Measurements from ENCODE around the gene MEX3B.

MEX3B gene

DNA sequence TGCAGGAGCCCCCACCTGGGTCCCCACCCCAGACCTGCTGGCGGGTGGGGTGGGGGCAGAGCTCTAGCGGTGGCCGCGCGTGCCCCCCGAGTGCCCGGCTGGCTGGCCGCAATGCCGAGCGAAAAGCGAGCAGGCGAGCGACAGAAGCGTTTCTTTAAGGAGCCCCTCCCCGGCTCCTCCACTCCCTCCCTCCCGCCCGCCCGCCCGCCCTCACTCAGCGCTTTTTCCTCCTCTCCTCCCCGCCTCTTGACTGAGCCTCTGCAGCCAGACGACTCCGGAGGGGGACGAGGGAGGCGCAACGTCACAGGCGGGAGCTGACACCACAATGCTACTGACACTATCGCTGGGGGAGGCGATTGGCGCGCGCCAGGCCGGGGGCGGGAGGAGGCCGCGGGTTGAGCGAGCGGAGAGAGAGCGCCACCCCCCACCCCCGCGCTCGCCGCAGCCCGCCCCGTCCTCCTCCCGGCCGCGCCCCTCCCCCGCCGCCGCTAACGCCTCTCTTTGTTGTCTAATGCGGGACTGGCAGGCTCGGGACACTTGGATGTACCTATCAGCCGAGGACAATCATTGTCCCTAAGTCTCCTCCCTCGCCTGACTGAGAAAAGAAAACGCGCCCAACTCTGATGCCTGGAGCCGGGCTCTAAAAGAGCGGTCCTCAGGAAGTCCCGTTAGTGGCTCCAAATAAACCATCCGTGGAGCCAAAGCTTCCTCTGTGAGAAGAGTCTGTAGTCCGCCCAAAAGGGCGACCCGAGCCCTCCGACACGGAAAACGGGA lies at the start of gene MEX3B:
MEX3B (minus strand) TSS at position 127 of the 774 bp plus-strand sequence. CDS start 313 bp downstream, outside the sequence.
- peak; percentile 63 to 74 for DNase-seq (ENCODE audit: low read depth in 2 of 2)

DNA sequence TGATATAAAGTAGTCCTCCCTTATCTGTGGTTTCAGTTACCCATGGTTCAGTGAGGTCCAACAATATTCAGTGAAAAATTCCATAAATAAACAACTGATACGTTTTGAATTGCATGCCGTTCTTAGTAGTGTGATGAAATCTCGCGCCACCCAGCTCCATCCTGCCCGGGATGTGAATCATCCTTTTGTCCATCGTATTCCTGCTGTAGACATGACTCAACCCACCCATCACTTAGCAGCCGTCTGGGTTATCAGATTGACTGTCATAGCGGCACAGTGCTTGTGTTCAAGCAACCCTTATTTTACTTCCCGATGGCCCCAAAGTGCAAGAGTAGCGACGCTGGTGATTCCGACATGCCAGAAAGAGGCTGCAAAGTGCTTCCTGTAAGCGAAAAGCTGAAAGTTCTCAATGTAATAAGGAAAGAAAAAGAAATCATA lies 48.0 kb upstream of the MEX3B start:
- no peak for DNase-seq (ENCODE audit: low read depth in 2 of 2)

DNA sequence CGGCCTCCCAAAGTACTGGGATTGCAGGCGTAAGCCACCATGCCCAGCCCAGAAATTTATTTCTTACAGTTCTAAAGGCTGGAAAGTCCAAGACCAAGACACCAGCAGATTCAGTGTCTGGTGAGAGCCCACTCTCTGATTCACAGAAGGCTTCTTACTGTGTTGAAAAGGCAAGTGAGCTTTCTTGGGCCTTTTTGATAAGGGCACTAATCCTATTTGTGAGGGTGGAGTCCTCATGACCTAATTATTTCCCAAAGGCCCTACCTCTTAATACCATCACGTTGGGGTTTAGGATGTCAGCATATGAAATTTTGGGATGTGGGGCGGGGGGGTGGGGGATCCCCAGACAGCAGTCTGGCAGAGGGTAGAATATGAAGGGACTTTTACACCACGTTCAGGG lies 47.5 kb upstream of the MEX3B start:
- no peak for DNase-seq (ENCODE audit: low read depth in 2 of 2)

- DNase-seq (ENCODE audit: low read depth in 2 of 2), result no peak
Observed at GRCh38 chr15:82091636-82092140, 45.9 kb upstream of the MEX3B start.

- DNase-seq (ENCODE audit: low read depth in 2 of 2), result no peak
Observed at GRCh38 chr15:82086243-82086995, 40.6 kb upstream of the MEX3B start.

DNA sequence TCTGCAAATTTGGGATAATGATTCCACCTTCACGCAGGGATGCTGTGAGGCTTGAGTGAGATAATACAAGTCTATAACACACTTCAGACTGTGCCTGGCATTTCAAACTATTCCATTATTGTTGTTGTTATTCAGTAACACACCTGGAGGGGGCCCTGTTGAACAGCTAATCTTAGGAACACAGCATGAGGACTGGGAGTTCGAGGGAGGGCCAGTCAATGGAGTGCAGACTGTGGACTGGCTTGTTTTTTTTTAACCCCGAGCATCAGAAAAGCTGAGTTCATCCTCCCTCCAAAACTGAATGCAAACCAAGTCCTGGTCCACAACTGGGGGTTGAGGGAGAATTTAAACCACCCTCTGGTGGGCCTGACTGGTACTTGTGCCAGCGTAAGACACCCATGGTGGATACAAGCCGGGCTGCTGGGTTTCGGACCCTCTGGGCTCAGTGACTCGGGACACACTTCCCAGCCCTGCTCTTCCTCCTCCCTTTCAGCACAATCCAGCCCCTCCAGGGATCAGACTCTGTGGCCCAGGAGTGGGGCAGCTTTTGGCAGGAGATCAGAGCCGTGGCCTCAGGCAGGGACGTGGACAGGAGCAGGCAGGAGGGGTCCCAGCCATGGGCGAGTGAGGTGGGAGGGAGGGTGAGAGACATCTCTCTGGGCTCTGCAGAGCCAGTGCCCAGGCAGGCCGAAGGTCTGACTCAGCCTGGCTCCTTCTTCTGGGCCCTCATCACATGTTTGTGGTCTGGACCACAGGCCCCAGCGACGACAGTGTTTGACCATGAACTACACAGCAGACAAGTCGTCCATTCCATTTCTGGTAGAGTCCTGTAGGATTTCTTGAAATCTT lies 36.3 kb upstream of the MEX3B start:
- DNase-seq (ENCODE audit: low read depth in 2 of 2), result no peak

DNA sequence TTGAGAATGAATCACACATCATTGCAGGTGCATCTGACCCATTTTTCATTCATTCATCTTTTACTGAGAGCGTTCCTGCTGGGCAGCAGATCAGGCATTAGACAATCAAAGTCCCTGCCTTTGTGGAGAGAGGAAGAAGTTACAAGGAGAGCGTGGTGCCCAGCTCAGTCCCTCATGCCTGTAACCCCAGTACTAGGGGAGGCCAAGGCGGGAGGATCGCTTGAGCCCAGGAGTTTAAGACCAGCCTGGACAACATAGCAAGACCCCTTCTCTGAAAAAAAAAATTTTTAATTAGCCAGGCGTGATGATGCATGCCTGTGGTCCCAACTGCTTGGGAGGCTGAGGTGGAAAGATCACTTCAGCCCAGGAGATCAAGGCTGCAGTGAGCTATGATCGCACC lies 35.0 kb upstream of the MEX3B start:
- no peak for DNase-seq (ENCODE audit: low read depth in 2 of 2)

- DNase-seq (ENCODE audit: low read depth in 2 of 2), result no peak
Observed at GRCh38 chr15:82079736-82080135, 33.9 kb upstream of the MEX3B start.

DNA sequence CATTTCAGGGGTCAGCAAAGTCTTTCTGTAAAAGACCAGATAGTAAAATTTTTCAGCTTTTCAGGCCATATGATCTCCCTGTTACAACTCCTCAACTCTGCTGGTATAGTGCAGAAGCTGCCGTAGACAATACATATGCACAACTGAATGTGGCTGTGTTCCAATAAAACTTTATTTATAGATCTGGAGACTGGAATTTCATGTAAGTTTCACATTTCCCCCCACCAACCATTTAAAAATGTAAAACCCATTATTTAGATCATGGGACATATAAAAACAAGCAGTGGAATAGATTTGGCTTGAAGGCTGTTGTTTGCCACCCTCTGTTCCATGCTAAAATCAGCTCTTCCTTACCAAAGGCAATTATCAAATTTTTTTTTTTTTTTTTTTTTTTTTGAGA lies 28.8 kb upstream of the MEX3B start:
- DNase-seq (ENCODE audit: low read depth in 2 of 2), result no peak

GRCh38 chr15:82072926-82073537 lies 27.2 kb upstream of the MEX3B start:
- DNase-seq (ENCODE audit: low read depth in 2 of 2), result no peak

DNA sequence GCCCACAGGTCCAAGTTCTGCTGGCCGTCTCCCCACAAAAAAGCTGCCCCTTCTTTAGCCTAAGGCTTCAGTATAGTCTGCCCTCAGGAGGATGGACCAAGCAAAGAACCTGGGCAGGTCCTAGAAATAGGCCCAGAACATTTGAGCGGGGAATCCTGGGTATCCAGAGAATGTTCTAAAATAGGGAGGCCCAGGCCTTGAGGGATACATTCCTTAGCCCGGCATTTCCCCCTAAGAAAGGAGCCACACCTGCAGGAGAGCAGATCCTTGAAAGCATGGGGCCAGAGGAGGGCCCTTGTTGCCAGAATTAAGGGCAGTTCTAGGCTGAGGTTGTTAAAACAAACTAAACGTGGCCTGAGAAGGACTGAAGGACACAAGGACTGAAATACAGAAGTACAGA lies 20.6 kb upstream of the MEX3B start:
- no peak for DNase-seq (ENCODE audit: low read depth in 2 of 2)

DNA sequence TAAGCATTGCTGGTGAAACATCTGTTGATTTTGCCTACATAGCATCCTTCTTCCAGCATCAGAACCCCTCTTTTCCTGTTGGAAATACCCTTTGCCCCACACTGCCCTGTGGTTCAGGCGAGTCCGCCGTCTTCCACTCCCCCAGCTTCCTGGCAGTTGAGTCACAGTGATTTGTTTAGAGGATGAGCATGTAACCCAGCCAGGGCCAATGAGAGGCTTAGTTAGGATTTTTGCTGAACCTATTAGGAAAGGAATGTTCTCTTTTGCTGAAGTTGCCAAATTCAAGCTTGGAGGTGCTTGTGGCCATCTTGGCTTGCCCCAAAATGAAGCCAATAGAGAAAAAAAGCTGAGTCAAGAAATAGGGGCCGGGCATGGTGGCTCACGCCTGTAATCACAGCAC lies 19.0 kb upstream of the MEX3B start:
- DNase-seq (ENCODE audit: low read depth in 2 of 2), result no peak

DNA sequence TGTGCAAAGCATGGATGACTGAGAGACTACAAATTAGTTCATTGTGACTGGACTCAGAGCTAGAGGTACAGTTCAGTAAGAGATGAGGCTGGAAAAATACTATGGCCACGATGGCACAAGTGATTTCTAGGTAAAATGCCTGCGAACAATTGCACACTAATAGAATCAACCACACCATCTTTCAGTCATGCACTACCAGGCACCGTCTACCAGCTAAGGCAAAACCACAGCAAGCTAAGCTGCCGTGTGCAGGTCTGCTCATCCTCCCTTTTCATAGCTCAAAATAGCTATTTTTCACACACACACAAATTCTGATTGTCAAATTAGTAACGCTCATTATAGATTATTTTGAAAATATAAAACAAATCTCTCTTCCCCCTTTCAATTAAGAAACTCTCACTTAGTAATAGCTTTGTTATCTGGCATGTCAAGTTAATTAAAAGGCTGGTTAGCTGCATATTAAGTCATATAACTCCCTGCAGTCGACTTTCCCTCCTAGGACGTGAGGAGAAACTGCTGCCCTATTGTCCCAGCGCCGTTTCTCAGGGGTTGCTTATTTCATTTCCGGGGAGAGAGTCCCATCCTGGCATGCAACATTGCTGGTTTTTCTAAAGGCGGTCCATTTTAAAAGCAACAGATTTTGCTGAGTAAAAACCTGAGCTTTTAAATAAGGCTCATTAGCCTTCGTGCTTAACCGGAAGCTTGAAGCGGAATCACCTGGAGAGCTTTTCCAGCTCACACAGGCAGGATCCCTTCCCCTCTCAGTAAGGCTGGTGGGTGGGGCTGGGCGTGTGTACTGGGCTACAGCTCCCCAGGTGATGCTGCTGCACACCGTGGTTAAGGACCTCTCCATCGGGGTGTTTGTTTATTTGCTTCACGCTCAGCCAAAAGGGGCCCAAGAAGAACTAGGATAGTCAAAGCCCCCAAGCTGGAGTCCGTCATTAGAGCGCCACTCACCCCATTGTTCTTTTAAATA lies 16.9 kb upstream of the MEX3B start:
- DNase-seq (ENCODE audit: low read depth in 2 of 2), result no peak

DNA sequence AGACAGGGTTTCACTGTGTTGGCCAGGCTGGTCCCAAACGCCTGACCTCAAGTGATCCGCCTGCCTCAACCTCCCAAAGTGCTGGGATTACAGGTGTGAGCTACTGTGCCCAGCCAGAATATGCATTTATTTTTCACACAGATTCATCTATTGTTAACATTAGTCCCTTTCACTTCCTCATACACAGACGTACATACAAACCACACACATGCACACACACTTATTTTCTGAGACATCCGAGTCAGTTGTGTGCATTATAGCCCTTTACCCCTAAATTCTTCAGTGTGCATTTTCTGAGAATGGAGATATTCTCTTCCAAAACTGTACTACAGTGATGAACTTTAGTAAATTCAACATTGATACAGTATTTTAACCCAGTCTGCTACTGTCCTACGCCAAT lies 15.0 kb upstream of the MEX3B start:
- no peak for DNase-seq (ENCODE audit: low read depth in 2 of 2)

DNA sequence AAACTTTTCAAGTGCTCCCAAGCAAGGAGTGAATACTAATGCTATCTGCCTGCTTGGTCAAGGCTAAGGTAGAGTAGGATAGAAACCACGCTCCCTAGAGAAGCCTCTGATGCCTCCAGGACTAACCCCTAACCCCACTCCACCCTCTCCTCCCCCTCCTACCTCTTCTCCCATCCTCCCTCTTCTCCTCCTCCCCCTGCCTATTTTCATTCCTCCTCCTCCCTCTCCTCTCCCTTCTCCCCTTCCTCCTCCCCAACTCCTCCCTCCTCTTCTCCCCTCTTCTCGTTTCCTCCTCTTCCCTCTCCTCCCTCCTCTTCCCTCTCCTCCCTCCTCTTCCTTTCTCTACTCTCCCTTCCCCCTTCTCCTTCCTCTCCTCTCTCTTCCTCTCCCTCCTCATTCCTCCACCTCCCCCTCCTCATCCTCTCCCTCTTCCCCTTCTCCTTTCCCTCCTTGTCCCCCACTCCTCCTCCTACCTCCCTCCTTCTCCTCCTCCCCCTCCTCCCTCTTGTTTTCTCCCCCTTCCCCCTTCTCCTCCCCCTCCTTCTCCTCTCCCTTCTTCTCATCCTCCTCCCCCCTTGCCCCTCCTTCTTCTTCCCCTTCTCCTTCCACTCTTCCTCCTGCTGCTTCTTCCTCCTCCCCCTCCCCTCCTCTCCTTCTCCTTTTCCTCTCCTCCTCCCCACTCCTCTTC lies 12.8 kb upstream of the MEX3B start:
- DNase-seq (ENCODE audit: low read depth in 2 of 2), result no peak

GRCh38 chr15:82058026-82058425 lies 12.2 kb upstream of the MEX3B start:
- DNase-seq (ENCODE audit: low read depth in 2 of 2), result no peak

DNA sequence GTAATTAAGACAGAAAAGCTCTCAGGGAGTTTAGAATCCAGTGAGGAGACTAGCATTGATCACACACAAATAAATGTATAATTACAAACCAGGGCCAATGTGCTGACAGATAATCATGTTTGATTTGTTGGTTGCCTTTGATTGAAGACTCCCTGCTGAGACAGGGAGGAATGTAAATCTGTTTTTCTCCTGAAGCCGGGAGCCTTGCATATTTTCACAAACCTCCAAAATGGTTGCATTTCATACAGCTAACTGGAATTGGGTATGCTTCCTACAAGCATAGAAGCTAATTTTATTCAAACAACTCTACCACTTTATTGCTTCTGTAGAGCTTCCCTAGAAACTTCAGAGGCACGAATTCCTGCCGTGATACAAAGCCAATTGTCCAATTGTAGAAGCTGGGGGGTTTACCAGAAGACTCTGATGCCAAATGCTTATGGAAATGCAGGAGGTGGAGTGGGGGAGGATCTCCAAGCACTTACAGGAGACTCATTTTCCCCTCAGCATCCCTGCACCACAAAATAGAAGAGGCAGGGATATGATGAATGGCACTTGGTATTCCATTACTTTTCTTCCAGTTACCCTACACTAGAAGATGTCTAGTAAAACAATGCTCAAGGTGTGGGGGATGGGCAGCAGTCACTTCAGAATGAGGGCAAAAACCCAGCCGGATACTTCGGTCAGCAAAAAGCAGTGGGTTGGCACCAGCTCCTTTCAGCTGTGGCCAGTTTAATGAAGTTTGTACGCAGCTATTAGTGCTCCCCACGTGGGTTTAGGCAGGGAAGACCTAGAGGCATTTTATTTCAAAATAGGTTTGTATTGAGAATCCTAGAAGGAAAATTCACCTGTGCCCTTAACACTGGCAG lies 11.4 kb upstream of the MEX3B start:
- DNase-seq (ENCODE audit: low read depth in 2 of 2), result no peak

DNA sequence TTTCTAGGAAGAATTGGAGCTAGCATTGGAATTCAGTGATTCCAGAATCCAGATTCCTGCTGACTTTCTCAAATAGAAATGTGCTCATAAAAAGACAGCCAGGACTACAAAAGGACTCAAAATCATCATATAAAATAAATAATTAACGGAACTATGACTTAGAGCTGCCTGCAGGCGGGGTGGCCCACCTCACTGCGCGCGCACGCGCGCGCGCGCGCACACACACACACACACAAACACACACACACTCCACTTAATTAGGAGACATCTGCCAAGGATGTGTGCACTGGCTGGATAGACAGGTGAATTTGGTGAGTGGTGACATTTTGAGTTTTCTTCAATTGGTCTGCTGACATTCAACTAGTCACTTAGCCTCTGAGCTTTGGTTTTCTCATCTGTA lies 6.9 kb upstream of the MEX3B start:
- no peak for DNase-seq (ENCODE audit: low read depth in 2 of 2)

DNA sequence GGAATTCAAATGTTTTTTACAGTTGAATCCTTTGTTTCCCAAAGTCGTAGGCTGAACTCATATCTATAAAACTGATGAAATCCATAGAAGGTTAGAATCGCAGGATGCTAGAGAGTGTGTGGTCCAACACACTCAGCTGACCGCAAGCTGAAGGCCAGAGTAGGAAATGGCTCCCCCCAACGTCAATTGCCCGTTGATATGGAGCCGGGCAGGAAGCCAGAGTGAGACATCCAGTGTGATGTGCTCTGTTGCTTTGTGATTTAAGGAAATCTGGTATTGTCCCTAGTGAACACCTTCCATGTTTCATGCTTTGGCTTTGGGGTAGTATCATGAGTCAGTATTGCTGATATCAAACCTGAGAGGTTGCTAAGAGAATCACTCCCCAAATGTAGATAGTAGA lies 5.8 kb upstream of the MEX3B start:
- no peak for DNase-seq (ENCODE audit: low read depth in 2 of 2)

All from stimulated activated CD4-positive, alpha-beta T cell treated with anti-CD3 and anti-CD28 coated beads, Interleukin-1b, Interleukin-23, amount 100 ng/mL, for 1 hour (primary cell).